G401.6 (cell line): ENCODE results near the gene SERPINI1.
"Not testable (repeated sequence)": the region's sequence is repeated elsewhere in the genome, so short reads cannot be mapped to it uniquely, and the experiment has no call there.

ENCODE experiments used
- FAIRE-seq: peaks from 2 replicates; lab custom pipeline; 2012; peaks lifted over from hg19 to GRCh38; lab: Jason Lieb, UNC

SERPINI1 gene

DNA sequence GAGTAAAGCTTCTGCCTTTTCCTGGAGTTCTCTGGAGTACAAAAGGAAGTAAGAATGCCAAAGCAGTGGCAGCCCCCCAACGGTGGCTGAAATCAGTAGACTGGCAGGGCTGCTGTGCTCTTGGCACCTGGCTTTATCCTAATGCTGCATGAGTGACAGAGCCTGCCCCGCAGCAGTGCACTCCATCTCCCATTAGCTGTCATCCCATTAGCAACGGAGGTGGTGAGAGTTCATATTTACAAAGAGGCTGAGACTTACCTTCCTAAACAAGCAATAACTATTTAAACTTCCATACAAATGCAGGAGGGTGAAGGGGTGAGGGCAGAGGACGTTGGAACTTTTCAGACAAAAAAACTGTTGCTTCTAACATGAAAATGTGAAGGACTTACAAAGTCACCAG, 51.9 kb downstream of the SERPINI1 start:
- FAIRE-seq, result no peak

- no peak for FAIRE-seq
These were observed 62.9 kb downstream of the SERPINI1 start for GRCh38 chr3:167798443-167798842.

DNA sequence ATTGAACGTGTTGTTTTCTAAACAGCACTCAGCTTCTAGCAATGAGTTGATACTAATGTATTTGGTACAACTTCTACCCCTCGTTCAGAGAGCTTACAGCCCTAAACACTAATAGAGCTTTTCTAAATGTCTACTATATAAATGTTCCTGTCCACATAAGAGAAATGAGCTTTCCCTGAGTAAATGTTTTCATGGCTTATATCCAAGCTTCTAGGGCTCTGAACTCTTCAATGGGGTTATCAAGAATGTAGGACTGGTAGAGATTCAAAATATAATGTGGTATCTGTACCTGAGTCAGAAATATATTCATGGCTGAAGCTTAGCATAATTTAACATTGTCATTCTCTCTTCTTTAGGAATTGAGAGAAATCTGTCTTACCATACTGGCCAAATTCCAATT, 73.4 kb downstream of the SERPINI1 start:
- FAIRE-seq, result no peak

- no peak for FAIRE-seq
These were observed 74.7 kb downstream of the SERPINI1 start for GRCh38 chr3:167810236-167810635.

GRCh38 chr3:167811031-167811430, 75.5 kb downstream of the SERPINI1 start:
- no peak for FAIRE-seq

- no peak for FAIRE-seq
These were observed 77.9 kb downstream of the SERPINI1 start for GRCh38 chr3:167813169-167814123.

- FAIRE-seq, result no peak
These were observed 79.0 kb downstream of the SERPINI1 start for GRCh38 chr3:167814441-167814951.

- FAIRE-seq, result no peak
These were observed 81.4 kb downstream of the SERPINI1 start for GRCh38 chr3:167816953-167817352.

DNA sequence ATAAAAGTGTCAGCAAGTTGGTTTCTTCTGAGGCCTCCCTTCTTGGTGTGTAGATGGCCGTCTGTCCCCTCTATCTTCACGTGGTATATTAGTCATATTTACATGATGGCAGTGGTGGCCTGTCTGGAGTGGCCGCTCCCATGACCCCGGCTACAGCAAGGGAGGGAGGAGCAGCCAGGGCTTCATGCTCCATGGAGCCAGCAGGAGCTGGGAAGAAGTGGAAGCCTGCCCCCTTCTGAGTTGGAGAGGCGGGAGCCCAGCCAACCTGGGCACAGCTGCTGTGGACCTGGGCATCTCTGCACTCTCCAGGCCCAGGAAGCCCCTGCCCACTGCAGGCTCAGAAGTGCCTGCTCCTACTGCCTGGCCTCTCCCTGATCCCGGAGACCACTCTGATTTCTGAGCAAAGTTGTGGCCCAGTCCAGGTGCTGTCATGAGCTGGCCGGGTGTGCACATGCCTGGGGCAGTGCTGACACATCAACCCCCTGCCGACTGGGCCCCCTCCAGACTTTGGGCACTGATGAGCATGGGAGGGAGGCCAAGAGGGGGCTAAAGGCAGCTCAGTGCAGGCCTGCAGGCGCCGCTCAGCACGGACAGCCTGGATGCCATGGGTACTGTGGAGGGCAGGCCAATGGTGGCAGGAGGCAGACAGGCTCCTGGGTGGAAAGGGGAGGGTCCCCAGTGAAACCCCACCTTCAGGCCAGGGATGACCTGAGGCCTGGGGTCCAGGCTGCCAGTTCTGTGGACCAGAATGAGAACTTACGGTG, 84.8 kb downstream of the SERPINI1 start:
- FAIRE-seq, result no peak

DNA sequence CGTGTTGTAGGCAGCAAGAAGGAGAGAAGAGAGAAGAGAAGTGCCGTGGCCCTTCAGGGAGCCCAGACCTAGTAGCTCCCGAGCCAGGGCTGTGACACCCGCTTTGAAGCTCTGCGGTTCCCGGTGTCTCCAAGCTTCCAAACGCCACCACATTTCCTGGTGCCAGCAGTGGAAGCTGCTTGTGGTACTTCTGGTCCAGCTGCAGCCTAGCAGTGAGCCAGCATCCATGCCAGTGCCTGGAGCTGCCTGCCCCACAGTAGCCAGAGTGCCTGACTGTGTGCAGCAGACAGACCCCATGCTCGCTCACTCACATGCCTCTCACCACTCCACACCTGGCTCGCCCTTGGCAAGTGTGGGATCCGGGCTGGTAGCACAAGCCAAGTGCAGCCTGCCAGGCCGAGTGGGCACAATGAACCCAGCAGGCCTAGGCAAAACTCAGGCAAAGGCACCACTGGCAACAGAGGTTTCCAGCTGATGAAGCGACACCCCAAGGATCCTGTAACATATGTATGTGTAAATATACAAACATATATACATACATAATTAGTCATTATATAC, 85.8 kb downstream of the SERPINI1 start:
- no peak for FAIRE-seq

GRCh38 chr3:167823738-167824137, 88.2 kb downstream of the SERPINI1 start:
- FAIRE-seq, result no peak

DNA sequence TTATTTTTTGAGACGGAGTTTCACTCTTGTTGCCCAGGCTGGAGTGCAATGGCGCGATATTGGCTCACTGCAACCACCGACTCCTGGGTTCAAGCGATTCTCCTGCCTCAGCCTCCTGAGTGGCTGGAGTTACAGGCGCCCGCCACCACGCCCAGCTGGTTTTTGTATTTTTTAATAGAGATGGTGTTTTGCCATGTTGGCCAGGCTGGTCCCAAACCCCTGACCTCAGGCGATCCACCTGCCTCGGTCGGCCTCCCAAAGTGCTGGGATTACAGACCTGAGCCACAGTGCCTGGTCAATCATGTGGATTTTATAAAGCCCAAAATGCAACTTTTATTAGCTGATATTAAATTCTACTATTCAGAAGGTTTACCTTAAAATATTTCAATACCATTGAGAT, 92.1 kb downstream of the SERPINI1 start:
- not testable (repeated sequence) for FAIRE-seq

DNA sequence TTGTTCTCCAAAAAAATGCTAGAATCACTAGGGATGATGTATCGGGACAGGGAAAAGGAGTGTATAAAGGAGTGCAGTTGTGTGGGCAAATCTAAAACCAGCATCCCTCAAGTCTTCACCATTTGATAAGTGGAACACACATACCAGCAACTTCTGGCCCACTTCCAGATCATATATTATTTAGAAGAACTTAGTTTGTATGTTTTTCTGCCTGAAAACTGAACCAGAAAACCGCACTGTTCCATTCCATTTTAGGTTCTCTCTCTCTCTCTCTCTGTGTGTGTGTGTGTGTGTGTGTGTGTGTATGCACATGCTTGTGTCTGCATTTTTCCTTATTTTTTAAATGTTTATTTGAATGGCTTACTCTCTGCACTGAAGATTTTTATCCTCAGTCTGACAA, 93.5 kb downstream of the SERPINI1 start:
- FAIRE-seq, result no peak

GRCh38 chr3:167830007-167830406, 94.5 kb downstream of the SERPINI1 start:
- FAIRE-seq, result no peak

GRCh38 chr3:167835359-167835758, 99.8 kb downstream of the SERPINI1 start:
- FAIRE-seq, result no peak

- no peak for FAIRE-seq
These were observed 100.4 kb downstream of the SERPINI1 start for GRCh38 chr3:167835953-167836352.

GRCh38 chr3:167837466-167837865, 101.9 kb downstream of the SERPINI1 start:
- no peak for FAIRE-seq

DNA sequence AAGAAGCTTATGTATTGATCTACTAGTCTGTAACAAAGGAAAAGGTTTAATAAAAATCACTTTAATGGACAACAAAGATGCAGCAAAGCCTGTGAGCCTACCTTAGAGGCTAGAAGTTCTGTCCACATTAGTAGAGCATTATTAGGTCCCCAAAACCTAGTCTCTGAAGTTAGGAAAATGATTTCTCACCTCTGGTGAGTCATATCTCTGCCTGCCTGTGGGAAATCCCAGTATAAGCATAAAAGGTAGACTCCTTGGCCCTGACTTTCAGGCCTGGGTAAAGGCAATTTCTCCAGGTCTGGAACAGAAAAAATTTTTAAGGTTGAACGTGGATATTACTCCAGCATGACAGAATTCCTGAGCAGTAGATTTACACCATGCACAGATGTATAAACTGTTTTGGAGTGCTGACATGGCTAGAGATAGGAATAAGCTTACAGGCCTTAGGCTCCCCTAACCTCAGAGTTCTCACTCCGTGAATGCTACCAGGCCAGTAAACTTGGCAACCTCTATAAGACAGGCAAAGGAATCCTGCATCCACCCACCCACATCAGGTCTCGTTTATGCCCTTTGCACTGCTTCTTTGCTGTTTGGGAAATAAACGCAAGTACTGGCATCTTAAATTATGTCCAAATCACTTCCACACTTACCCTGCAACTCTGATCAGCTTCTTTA, 104.1 kb downstream of the SERPINI1 start:
- FAIRE-seq, result no peak

DNA sequence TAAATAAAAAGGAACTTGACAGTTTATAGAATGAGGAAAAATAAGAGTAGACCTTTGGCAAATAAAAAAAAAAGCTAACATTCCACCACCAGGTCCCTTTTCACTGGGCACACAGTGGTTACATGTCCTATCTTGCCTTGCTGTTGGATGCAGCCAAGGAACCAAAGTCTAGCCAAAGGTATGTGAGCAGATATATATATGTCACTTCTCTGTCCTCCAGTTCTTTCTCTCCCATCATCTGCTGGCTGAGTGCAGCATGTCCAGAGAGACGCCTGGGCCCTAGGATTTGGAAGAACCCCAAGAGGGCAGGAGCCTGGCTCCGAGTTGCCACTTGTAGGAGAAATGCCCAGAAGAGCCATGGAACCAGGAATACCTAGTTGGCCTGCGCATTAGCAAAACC, 104.7 kb downstream of the SERPINI1 start:
- FAIRE-seq, result no peak

GRCh38 chr3:167843481-167843880, 108.0 kb downstream of the SERPINI1 start:
- FAIRE-seq, result no peak

GRCh38 chr3:167843886-167844285, 108.4 kb downstream of the SERPINI1 start:
- no peak for FAIRE-seq

GRCh38 chr3:167844528-167844927, 109.0 kb downstream of the SERPINI1 start:
- peak; percentile 30 for FAIRE-seq
